ENCODE results near the gene MDM4. TPM values are rescaled to one million over a fixed set of nuclear protein-coding genes. Genes with fewer than 3 reads are reported as not detected.
"Not testable (repeated sequence)": the region's sequence is repeated elsewhere in the genome, so short reads cannot be mapped to it uniquely, and the experiment has no call there.

The MDM4 gene
- total and polyA plus RNA-seq, 2 donors = 41.0 to 54.4 TPM

DNA sequence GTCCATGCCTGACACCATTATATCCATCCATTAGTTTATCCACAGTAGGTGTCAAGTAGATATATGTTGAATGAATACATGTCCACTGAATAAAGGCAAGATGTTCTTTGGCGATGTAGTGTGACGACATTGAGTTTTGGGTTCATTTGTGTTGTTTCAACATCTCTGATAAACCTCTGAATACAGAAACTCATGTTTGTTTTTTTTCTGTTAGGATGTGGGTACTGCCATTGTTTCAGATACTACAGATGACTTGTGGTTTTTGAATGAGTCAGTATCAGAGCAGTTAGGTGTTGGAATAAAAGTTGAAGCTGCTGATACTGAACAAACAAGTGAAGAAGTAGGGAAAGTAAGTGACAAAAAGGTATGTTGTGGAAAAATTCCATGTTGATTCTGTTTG is 28.1 kb downstream of the MDM4 start:
- peak in 5 of 9 donors; percentile 56 to 86 (median 63) for DNase-seq (ENCODE audit: low read depth in 6 of 9, low spot score in 9 of 9)
- peaks cover 18 to 30% of the 10 kb centered on the region in 2 donors for H3K4me1 ChIP-seq (ENCODE audit: control insufficient read depth in 2 of 2, insufficient read depth in 2 of 2, low read length in 2 of 2)
- H3K4me3 ChIP-seq (ENCODE audit: low read length in 2 of 2) = peak overlapping the region in 1 of 2 donors; percentile 2
- peak overlapping the region; percentile 42 to 92 for H3K27ac ChIP-seq (ENCODE audit: low read depth in 1 of 2, low read length in 1 of 2)
- peaks cover 46 to 99% of the 10 kb centered on the region in 2 donors for H3K36me3 ChIP-seq (ENCODE audit: control insufficient read depth in 2 of 2, insufficient read depth in 2 of 2, low read length in 1 of 2)
- H3K9me3 ChIP-seq (ENCODE audit: control insufficient read depth in 2 of 2, insufficient read depth in 1 of 2, low read length in 1 of 2) = no peaks in the 10 kb centered on the region
- WGBS = 15% methylated on average over 2 of the region's 2 CpGs
- H3K27me3 ChIP-seq (ENCODE audit: control insufficient read depth in 2 of 2, insufficient read depth in 1 of 2, low read length in 1 of 2) = no peaks in the 10 kb centered on the region

DNA sequence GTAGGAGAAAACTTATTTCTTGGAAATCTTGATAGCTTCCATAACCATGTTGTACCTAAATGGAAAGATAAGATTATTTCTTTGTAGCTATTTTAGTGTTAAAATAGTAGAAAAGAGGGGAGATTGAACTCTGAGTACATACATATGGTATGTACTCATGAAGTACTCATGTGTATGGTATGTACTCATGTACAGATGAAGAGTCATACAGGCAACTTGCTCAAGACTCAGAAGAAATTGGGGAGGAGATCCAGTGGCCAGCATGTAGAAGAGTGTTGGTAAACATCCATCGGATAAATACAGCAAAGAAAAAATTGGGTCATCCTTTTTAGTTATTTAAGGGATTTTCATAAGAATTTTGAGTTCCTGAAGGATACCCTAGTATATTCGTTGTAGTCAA is 29.0 kb downstream of the MDM4 start:
- H3K27ac ChIP-seq (ENCODE audit: low read depth in 1 of 2, low read length in 1 of 2) = peak overlapping the region; percentile 91 to 92

DNA sequence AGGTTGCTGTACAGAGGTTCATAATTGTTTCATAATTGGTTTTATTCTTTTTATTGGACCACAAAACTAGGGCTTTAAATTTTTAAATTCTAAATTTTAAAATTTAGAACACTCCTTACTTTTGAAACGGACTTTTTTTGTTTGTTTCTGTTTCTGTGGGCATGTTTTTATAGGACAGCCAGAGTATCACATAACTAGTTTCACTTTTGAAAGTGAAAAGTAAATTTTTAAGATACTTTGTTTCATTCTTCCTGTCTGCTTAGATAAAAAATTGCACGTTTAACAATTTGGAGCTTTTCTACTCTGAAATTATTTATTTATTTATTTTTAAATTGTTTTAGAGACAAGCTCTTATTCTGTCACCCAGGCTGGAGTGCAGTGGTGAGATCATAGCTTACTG is 29.7 kb downstream of the MDM4 start:
- peak overlapping the region; percentile 87 to 92 for H3K27ac ChIP-seq (ENCODE audit: low read depth in 1 of 2, low read length in 1 of 2)
- H3K27me3 ChIP-seq (ENCODE audit: control insufficient read depth in 2 of 2, insufficient read depth in 1 of 2, low read length in 1 of 2) = no peaks in the 10 kb centered on the region
- peaks cover 18 to 35% of the 10 kb centered on the region in 2 donors for H3K4me1 ChIP-seq (ENCODE audit: control insufficient read depth in 2 of 2, insufficient read depth in 2 of 2, low read length in 2 of 2)
- DNase-seq (ENCODE audit: low read depth in 6 of 9, low spot score in 9 of 9) = no peak
- no peak overlapping the region for H3K4me3 ChIP-seq (ENCODE audit: low read length in 2 of 2)
- H3K9me3 ChIP-seq (ENCODE audit: control insufficient read depth in 2 of 2, insufficient read depth in 1 of 2, low read length in 1 of 2) = no peaks in the 10 kb centered on the region
- WGBS = 5% methylated on average over 2 of the region's 2 CpGs
- peaks cover 47 to 99% of the 10 kb centered on the region in 2 donors for H3K36me3 ChIP-seq (ENCODE audit: control insufficient read depth in 2 of 2, insufficient read depth in 2 of 2, low read length in 1 of 2)

More for the DNA sequence above, 29.0 kb downstream of the MDM4 start:
- no peaks in the 10 kb centered on the region for H3K27me3 ChIP-seq (ENCODE audit: control insufficient read depth in 2 of 2, insufficient read depth in 1 of 2, low read length in 1 of 2)
- H3K4me1 ChIP-seq (ENCODE audit: control insufficient read depth in 2 of 2, insufficient read depth in 2 of 2, low read length in 2 of 2) = peaks cover 18 to 34% of the 10 kb centered on the region in 2 donors
- H3K4me3 ChIP-seq (ENCODE audit: low read length in 2 of 2) = peak overlapping the region in 1 of 2 donors; percentile 2
- 97% methylated on average over 2 of the region's 2 CpGs for WGBS
- no peaks in the 10 kb centered on the region for H3K9me3 ChIP-seq (ENCODE audit: control insufficient read depth in 2 of 2, insufficient read depth in 1 of 2, low read length in 1 of 2)
- H3K36me3 ChIP-seq (ENCODE audit: control insufficient read depth in 2 of 2, insufficient read depth in 2 of 2, low read length in 1 of 2) = peaks cover 43 to 99% of the 10 kb centered on the region in 2 donors
- DNase-seq (ENCODE audit: low read depth in 6 of 9, low spot score in 9 of 9) = no peak

DNA sequence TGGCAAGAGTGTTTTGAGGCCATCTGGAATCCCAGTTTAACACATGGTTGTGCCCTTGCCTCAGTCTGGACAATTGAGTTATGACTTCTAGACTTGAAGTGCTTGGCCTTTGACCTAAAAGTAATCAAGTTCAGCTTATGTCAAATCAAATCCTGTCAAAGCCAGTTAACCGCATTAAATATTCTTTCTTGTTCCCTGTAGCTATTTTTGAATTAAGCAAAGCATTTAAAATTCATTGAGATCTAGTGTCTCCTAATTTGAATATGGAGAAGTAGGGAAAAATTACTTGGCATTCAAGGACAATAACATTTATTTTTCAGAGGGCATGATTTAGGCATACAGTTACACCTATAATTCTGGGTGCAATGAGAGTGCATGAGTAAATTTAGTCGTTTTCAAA is 32.1 kb downstream of the MDM4 start:
- H3K36me3 ChIP-seq (ENCODE audit: control insufficient read depth in 2 of 2, insufficient read depth in 2 of 2, low read length in 1 of 2) = peaks cover 47 to 97% of the 10 kb centered on the region in 2 donors
- no peaks in the 10 kb centered on the region for H3K9me3 ChIP-seq (ENCODE audit: control insufficient read depth in 2 of 2, insufficient read depth in 1 of 2, low read length in 1 of 2)
- H3K27me3 ChIP-seq (ENCODE audit: control insufficient read depth in 2 of 2, insufficient read depth in 1 of 2, low read length in 1 of 2) = no peaks in the 10 kb centered on the region
- peaks cover 15 to 26% of the 10 kb centered on the region in 2 donors for H3K4me1 ChIP-seq (ENCODE audit: control insufficient read depth in 2 of 2, insufficient read depth in 2 of 2, low read length in 2 of 2)
- no peak overlapping the region for H3K4me3 ChIP-seq (ENCODE audit: low read length in 2 of 2)
- no peak overlapping the region for H3K27ac ChIP-seq (ENCODE audit: low read depth in 1 of 2, low read length in 1 of 2)
- 99% methylated on average over 2 of the region's 2 CpGs for WGBS
- no peak for DNase-seq (ENCODE audit: low read depth in 6 of 9, low spot score in 9 of 9)

DNA sequence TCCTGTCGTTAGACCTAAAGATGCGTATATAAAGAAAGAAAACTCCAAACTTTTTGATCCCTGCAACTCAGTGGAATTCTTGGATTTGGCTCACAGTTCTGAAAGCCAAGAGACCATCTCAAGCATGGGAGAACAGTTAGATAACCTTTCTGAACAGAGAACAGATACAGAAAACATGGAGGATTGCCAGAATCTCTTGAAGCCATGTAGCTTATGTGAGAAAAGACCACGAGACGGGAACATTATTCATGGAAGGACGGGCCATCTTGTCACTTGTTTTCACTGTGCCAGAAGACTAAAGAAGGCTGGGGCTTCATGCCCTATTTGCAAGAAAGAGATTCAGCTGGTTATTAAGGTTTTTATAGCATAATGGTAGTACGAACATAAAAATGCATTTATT is 33.1 kb downstream of the MDM4 start:
- peaks cover 44 to 97% of the 10 kb centered on the region in 2 donors for H3K36me3 ChIP-seq (ENCODE audit: control insufficient read depth in 2 of 2, insufficient read depth in 2 of 2, low read length in 1 of 2)
- peaks cover 12 to 27% of the 10 kb centered on the region in 2 donors for H3K4me1 ChIP-seq (ENCODE audit: control insufficient read depth in 2 of 2, insufficient read depth in 2 of 2, low read length in 2 of 2)
- peak overlapping the region in 1 of 2 donors; percentile 5 for H3K27ac ChIP-seq (ENCODE audit: low read depth in 1 of 2, low read length in 1 of 2)
- no peak for DNase-seq (ENCODE audit: low read depth in 6 of 9, low spot score in 9 of 9)
- H3K27me3 ChIP-seq (ENCODE audit: control insufficient read depth in 2 of 2, insufficient read depth in 1 of 2, low read length in 1 of 2) = no peaks in the 10 kb centered on the region
- no peak overlapping the region for H3K4me3 ChIP-seq (ENCODE audit: low read length in 2 of 2)
- no peaks in the 10 kb centered on the region for H3K9me3 ChIP-seq (ENCODE audit: control insufficient read depth in 2 of 2, insufficient read depth in 1 of 2, low read length in 1 of 2)
- 98% methylated on average over 6 of the region's 6 CpGs for WGBS

DNA sequence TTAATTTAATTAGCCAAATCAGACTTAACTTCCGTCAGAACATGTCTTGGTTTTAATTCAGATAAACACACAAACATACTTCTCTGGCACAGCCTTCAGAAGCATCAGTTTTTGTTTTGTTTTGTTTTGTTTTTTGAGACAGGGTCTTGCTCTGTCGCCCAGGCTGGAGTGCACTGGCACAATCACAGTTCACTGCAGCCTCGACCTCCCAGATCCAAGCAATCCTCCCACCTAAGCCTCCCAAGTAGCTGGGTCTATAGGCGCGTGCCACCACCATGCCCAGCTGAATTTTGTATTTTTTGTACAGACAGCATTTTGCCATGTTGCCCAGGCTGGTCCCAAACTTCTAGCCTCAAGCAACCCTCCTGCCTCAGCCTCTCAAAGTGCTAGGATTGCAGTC is 34.7 kb downstream of the MDM4 start:
- H3K4me3 ChIP-seq (ENCODE audit: low read length in 2 of 2) = no peak overlapping the region
- H3K27ac ChIP-seq (ENCODE audit: low read depth in 1 of 2, low read length in 1 of 2) = peak overlapping the region; percentile 14 to 38
- peaks cover 44 to 94% of the 10 kb centered on the region in 2 donors for H3K36me3 ChIP-seq (ENCODE audit: control insufficient read depth in 2 of 2, insufficient read depth in 2 of 2, low read length in 1 of 2)
- no peaks in the 10 kb centered on the region for H3K27me3 ChIP-seq (ENCODE audit: control insufficient read depth in 2 of 2, insufficient read depth in 1 of 2, low read length in 1 of 2)
- peaks cover 6 to 23% of the 10 kb centered on the region in 2 donors for H3K4me1 ChIP-seq (ENCODE audit: control insufficient read depth in 2 of 2, insufficient read depth in 2 of 2, low read length in 2 of 2)
- DNase-seq (ENCODE audit: low read depth in 6 of 9, low spot score in 9 of 9) = no peak
- WGBS = 77% methylated on average over 5 of the region's 5 CpGs
- no peaks in the 10 kb centered on the region for H3K9me3 ChIP-seq (ENCODE audit: control insufficient read depth in 2 of 2, insufficient read depth in 1 of 2, low read length in 1 of 2)

DNA sequence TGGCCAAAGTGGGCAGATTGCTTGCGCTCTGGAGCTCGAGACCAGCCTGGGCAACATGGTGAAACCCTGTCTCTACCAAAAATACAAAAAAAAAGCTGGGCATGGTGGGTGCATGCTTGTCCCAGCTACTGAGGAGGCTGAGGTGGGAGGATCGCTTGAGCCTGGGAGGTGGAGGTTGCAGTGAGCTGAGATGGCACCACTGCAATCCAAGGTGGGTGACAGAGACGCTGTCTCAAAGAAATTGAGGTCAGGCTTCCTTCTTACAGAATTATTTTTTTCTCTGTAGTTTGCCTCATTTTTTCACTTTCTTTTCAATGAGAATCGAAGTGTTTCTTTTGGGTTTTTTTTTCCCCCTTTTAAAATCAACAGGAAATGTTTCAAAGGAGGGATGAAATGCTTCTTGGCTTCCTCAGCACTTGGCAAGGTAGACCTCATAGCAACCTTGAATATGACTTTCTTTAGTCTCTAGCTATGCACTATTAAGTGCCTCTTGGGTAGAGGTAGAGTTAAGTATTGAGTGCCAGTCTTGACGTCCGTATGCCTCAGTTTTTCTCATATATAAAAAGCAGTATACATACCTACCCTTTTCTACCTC is 40.3 kb downstream of the MDM4 start:
- H3K27me3 ChIP-seq (ENCODE audit: control insufficient read depth in 2 of 2, insufficient read depth in 1 of 2, low read length in 1 of 2) = no peaks in the 10 kb centered on the region
- DNase-seq (ENCODE audit: low read depth in 6 of 9, low spot score in 9 of 9) = peak in 4 of 9 donors; percentile 27 to 79 (median 46)
- H3K4me3 ChIP-seq (ENCODE audit: low read length in 2 of 2) = no peak overlapping the region
- H3K4me1 ChIP-seq (ENCODE audit: control insufficient read depth in 2 of 2, insufficient read depth in 2 of 2, low read length in 2 of 2) = peaks cover 8 to 46% of the 10 kb centered on the region in 2 donors
- peaks cover 16 to 73% of the 10 kb centered on the region in 2 donors for H3K36me3 ChIP-seq (ENCODE audit: control insufficient read depth in 2 of 2, insufficient read depth in 2 of 2, low read length in 1 of 2)
- WGBS = 67% methylated on average over 7 of the region's 7 CpGs
- H3K27ac ChIP-seq (ENCODE audit: low read depth in 1 of 2, low read length in 1 of 2) = peak overlapping the region; percentile 74 to 87
- peaks cover 0 to 2% of the 10 kb centered on the region in 2 donors for H3K9me3 ChIP-seq (ENCODE audit: control insufficient read depth in 2 of 2, insufficient read depth in 1 of 2, low read length in 1 of 2)

DNA sequence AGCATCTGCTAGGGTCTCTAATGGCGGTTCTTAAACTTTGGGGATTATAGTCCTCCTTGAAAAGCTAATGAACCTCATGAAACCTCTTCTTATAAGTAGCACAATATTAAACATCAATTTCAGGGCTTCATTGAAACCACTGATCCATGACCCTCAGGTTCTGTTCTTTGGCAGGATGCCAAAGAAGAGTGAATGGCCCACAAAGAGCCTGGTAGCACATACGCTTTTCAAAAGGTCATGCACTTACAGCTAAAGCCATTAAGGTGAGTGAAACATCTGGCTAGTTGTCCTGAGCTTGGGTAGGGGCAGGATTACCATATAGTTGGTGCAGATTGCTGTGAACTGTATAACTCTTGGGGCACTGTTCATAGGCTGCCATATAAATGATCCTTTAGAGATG is 42.3 kb downstream of the MDM4 start:
- Histone ChIP-seq H3K27ac (ENCODE audit: low read depth in 1 of 2, low read length in 1 of 2) (no peak overlapping the region), H3K36me3 (ENCODE audit: control insufficient read depth in 2 of 2, insufficient read depth in 2 of 2, low read length in 1 of 2) (peaks cover 29 to 75% of the 10 kb centered on the region in 2 donors), H3K27me3 (ENCODE audit: control insufficient read depth in 2 of 2, insufficient read depth in 1 of 2, low read length in 1 of 2) (no peaks in the 10 kb centered on the region), H3K9me3 (ENCODE audit: control insufficient read depth in 2 of 2, insufficient read depth in 1 of 2, low read length in 1 of 2) (peaks cover 0 to 2% of the 10 kb centered on the region in 2 donors), H3K4me3 (ENCODE audit: low read length in 2 of 2) (no peak overlapping the region), H3K4me1 (ENCODE audit: control insufficient read depth in 2 of 2, insufficient read depth in 2 of 2, low read length in 2 of 2) (peaks cover 21 to 55% of the 10 kb centered on the region in 2 donors)
- DNase-seq (ENCODE audit: low read depth in 6 of 9, low spot score in 9 of 9) = no peak
- 98% methylated on average over 2 of the region's 2 CpGs for WGBS

DNA sequence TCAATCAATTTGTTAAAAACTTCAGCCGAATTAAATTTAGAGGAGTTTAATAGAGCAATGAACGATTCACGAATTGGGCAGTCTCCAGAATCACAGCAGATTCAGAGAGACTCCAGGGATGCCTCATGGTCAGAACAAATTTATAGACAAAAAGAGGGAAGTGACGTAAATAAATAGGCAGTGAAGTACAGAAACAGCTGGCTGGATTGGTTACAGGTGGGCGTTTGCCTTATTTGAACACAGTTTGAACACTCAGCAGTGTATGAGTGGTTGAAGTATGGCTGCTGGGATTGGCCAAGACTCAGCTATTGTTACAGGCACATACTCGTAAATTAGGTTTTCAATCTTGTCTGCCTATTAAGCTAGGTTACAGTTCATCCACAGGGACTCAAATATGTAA is 43.8 kb downstream of the MDM4 start:
- Histone ChIP-seq H3K36me3 (ENCODE audit: control insufficient read depth in 2 of 2, insufficient read depth in 2 of 2, low read length in 1 of 2) (peaks cover 33 to 66% of the 10 kb centered on the region in 2 donors), H3K4me1 (ENCODE audit: control insufficient read depth in 2 of 2, insufficient read depth in 2 of 2, low read length in 2 of 2) (peaks cover 32 to 65% of the 10 kb centered on the region in 2 donors)
- H3K4me3 ChIP-seq (ENCODE audit: low read length in 2 of 2); H3K27ac ChIP-seq (ENCODE audit: low read depth in 1 of 2, low read length in 1 of 2); H3K27me3 ChIP-seq (ENCODE audit: control insufficient read depth in 2 of 2, insufficient read depth in 1 of 2, low read length in 1 of 2); H3K9me3 ChIP-seq (ENCODE audit: control insufficient read depth in 2 of 2, insufficient read depth in 1 of 2, low read length in 1 of 2); DNase-seq (ENCODE audit: low read depth in 6 of 9, low spot score in 9 of 9): not testable (repeated sequence)
- 90% methylated on average over 6 of the region's 6 CpGs for WGBS

Measured in thymus (tissue), 11 donors.